H1 (cell line): Measurements from ENCODE around the gene SMPX. TPM values are rescaled to one million over a fixed set of nuclear protein-coding genes. Genes with fewer than 3 reads are reported as not detected.

ENCODE experiments used
- CTCF ChIA-PET: fragments of 300-600 bp; sonication (Branson Sonifier 250); formaldehyde crosslinking; loops from one replicate; lab custom pipeline; 2021; ENCODE audit not compliant: partially characterized antibody; lab: Charles Lee
- POLR2A ChIA-PET: fragments of 300-600 bp; sonication (Branson Sonifier 250); formaldehyde crosslinking; loops from one replicate; lab custom pipeline; 2021; ENCODE audit warnings: inconsistent platforms; ENCODE audit not compliant: partially characterized antibody; lab: Charles Lee
- DNase-seq, 2 experiments: peaks; one replicate each; pipeline versions ENCODE4 v3.0.0 to v3.0.0-alpha.2; 2010 to 2022; ENCODE audit warnings: low spot score in 2 of 2, low read depth in 1 of 2, mixed read lengths in 1 of 2
- FAIRE-seq: peaks from 2 replicates; lab custom pipeline; 2011; peaks lifted over from hg19 to GRCh38; lab: Jason Lieb, UNC
- H2AFZ ChIP-seq: 2 replicates; pipeline ENCODE4 v1.8.1; 2012; ENCODE audit warnings: low read length, inconsistent platforms
- H2AK5ac ChIP-seq: 2 replicates; pipeline ENCODE4 v1.6.1; 2013; ENCODE audit warnings: low read depth, low read length
- H2BK120ac ChIP-seq: replicated peaks from 2 replicates; pipeline ENCODE3; 2013; ENCODE audit warnings: low read depth, low read length, inconsistent platforms
- H2BK12ac ChIP-seq: 2 replicates; pipeline ENCODE4 v1.6.1; 2013; ENCODE audit warnings: low read depth, low read length
- H2BK15ac ChIP-seq: 2 replicates; pipeline ENCODE4 v1.6.1; 2013; ENCODE audit warnings: low read length
- H2BK20ac ChIP-seq: 2 replicates; pipeline ENCODE4 v1.6.1; 2013; ENCODE audit warnings: low read length
- H2BK5ac ChIP-seq: 2 replicates; pipeline ENCODE4 v1.6.1; 2013; ENCODE audit warnings: low read depth, low read length
- H3K14ac ChIP-seq: 2 replicates; pipeline ENCODE4 v1.6.1; 2013; ENCODE audit warnings: inconsistent platforms; ENCODE audit not compliant: insufficient read length
- H3K18ac ChIP-seq: 2 replicates; pipeline ENCODE4 v1.6.1; 2013; ENCODE audit warnings: low read length; ENCODE audit errors: extremely low read depth
- H3K23ac ChIP-seq: 2 replicates; pipeline ENCODE4 v1.6.1; 2013; ENCODE audit warnings: inconsistent platforms; ENCODE audit not compliant: insufficient read length
- H3K23me2 ChIP-seq: 2 replicates; pipeline ENCODE4 v1.6.1; 2013; ENCODE audit warnings: low read depth, low read length
- H3K27ac ChIP-seq: 2 replicates; pipeline ENCODE4 v1.6.1; 2011; ENCODE audit warnings: low read depth, low read length, inconsistent platforms
- H3K27me3 ChIP-seq, 4 experiments: replicated peaks in 1 of 4; 1 replicate in 1 of 4; 2 replicates in 3 of 4; pipeline versions ENCODE4 v1.6.1 to v1.8.1; 2011 to 2013; ENCODE audit warnings: low read length in 3 of 4, mild to moderate bottlenecking in 3 of 4, inconsistent platforms in 2 of 4, mixed read lengths in 2 of 4, moderate library complexity in 1 of 4; ENCODE audit not compliant: control insufficient read depth in 3 of 4, insufficient read depth in 3 of 4; ENCODE audit errors: extremely low read depth in 1 of 4
- H3K36me3 ChIP-seq, 4 experiments: 2 replicates each; pipeline versions ENCODE4 v1.6.1 to v1.8.1; 2011 to 2013; ENCODE audit warnings: mild to moderate bottlenecking in 4 of 4, low read length in 3 of 4, moderate library complexity in 2 of 4, control low read depth in 1 of 4, inconsistent platforms in 1 of 4; ENCODE audit not compliant: insufficient read depth in 4 of 4, control insufficient read depth in 2 of 4
- H3K4ac ChIP-seq: replicated peaks from 2 replicates; pipeline ENCODE3; 2013; ENCODE audit warnings: low read length, low read depth, mixed read lengths, inconsistent platforms; ENCODE audit not compliant: insufficient read length
- H3K4me1 ChIP-seq, 4 experiments: replicated peaks in 1 of 4; 1 replicate in 1 of 4; 2 replicates in 3 of 4; pipeline versions ENCODE4 v1.6.1 to v1.8.1; 2011 to 2013; ENCODE audit warnings: low read length in 3 of 4, inconsistent platforms in 2 of 4, mixed read lengths in 1 of 4; ENCODE audit not compliant: insufficient read depth in 4 of 4, control insufficient read depth in 3 of 4
- H3K4me2 ChIP-seq, 2 experiments: 2 replicates each; pipeline versions ENCODE4 v1.6.1 to v1.8.1; 2011 to 2013; ENCODE audit warnings: low read depth in 2 of 2, low read length in 2 of 2, control low read depth in 1 of 2, inconsistent platforms in 1 of 2, mild to moderate bottlenecking in 1 of 2; ENCODE audit not compliant: insufficient read depth in 1 of 2
- H3K4me3 ChIP-seq, 4 experiments: fragments of 200-600, 300-600 bp in 1 of 4; sonication (generic), shearing (Covaris generic), sonication (Bioruptor Twin) in 1 of 4; 2 replicates each; pipeline versions ENCODE4 v1.5.1 to v1.8.1; 2011 to 2016; ENCODE audit warnings: low read length in 4 of 4, low read depth in 3 of 4, control low read depth in 2 of 4, inconsistent platforms in 2 of 4, mild to moderate bottlenecking in 2 of 4, mixed read lengths in 1 of 4, moderate library complexity in 1 of 4; ENCODE audit not compliant: insufficient read depth in 2 of 4; ENCODE audit errors: extremely low read depth in 1 of 4
- H3K56ac ChIP-seq: replicated peaks from 2 replicates; pipeline ENCODE3; 2013; ENCODE audit warnings: low read depth, mild to moderate bottlenecking, mixed read lengths, low read length, inconsistent platforms; ENCODE audit not compliant: insufficient read length
- H3K79me1 ChIP-seq: 2 replicates; pipeline ENCODE4 v1.6.1; 2013; ENCODE audit warnings: low read depth, low read length, control low read depth
- H3K79me2 ChIP-seq, 2 experiments: 2 replicates each; pipeline versions ENCODE4 v1.6.1 to v1.8.1; 2012 to 2013; ENCODE audit warnings: low read length in 2 of 2, mild to moderate bottlenecking in 2 of 2, inconsistent platforms in 1 of 2; ENCODE audit not compliant: insufficient read depth in 2 of 2, control insufficient read depth in 1 of 2
- H3K9ac ChIP-seq, 4 experiments: replicated peaks in 1 of 4; 1 replicate in 1 of 4; 2 replicates in 3 of 4; pipeline versions ENCODE4 v1.6.1 to v1.8.1; 2011 to 2013; ENCODE audit warnings: low read depth in 3 of 4, low read length in 3 of 4, control low read depth in 2 of 4, mild to moderate bottlenecking in 2 of 4, moderate library complexity in 2 of 4, inconsistent platforms in 1 of 4; ENCODE audit errors: extremely low read depth in 1 of 4
- H3K9me3 ChIP-seq, 2 experiments: 2 replicates each; pipeline versions ENCODE4 v1.6.1 to v1.8.1; 2012 to 2013; ENCODE audit warnings: mild to moderate bottlenecking in 2 of 2, moderate library complexity in 2 of 2, control low read depth in 1 of 2, inconsistent platforms in 1 of 2, low read depth in 1 of 2, low read length in 1 of 2, mixed read lengths in 1 of 2; ENCODE audit not compliant: insufficient read depth in 2 of 2
- H4K20me1 ChIP-seq, 2 experiments: replicated peaks in 1 of 2; 2 replicates each; pipeline versions ENCODE3 to v1.8.1; 2011 to 2013; ENCODE audit warnings: inconsistent platforms in 2 of 2, low read length in 2 of 2, mild to moderate bottlenecking in 1 of 2; ENCODE audit not compliant: insufficient read depth in 2 of 2, control insufficient read depth in 1 of 2
- H4K5ac ChIP-seq: 2 replicates; pipeline ENCODE4 v1.6.1; 2013; ENCODE audit warnings: low read length, low read depth, mixed read lengths, inconsistent platforms; ENCODE audit not compliant: insufficient read length
- H4K8ac ChIP-seq: 2 replicates; pipeline ENCODE4 v1.8.0; 2013; ENCODE audit warnings: mild to moderate bottlenecking, moderate library complexity, low read length, inconsistent platforms; ENCODE audit not compliant: insufficient read depth; ENCODE audit errors: extremely low read depth
- H4K91ac ChIP-seq: replicated peaks from 2 replicates; pipeline ENCODE3; 2013; ENCODE audit warnings: low read length, mixed read lengths, inconsistent platforms; ENCODE audit not compliant: insufficient read length
- ATF2 ChIP-seq: IDR thresholded peaks from 2 replicates; pipeline ENCODE4 v1.6.1; 2012; ENCODE audit warnings: low read length, inconsistent platforms
- E2F6 ChIP-seq: IDR thresholded peaks from 2 replicates; pipeline ENCODE4 v1.6.1; 2012; ENCODE audit warnings: inconsistent platforms
- KDM4A ChIP-seq: IDR thresholded peaks from one replicate; pipeline ENCODE4 v1.7.1; 2012; ENCODE audit warnings: low read depth, mild to moderate bottlenecking, moderate library complexity, low read length, inconsistent platforms; ENCODE audit not compliant: severe bottlenecking
- NRF1 ChIP-seq: IDR thresholded peaks from 2 replicates; pipeline ENCODE4 v1.6.1; 2011; ENCODE audit warnings: mild to moderate bottlenecking, low read depth, low read length, improper control_type of control experiment
- POLR2AphosphoS5 ChIP-seq: IDR thresholded peaks from 2 replicates; pipeline ENCODE4 v1.6.1; 2011; ENCODE audit warnings: low read depth, low read length
- TAF1 ChIP-seq: IDR thresholded peaks from 2 replicates; pipeline ENCODE4 v1.6.1; 2011; ENCODE audit warnings: mild to moderate bottlenecking, low read depth, low read length
- WGBS, 2 experiments: shearing (Covaris generic) in 1 of 2; methylation state at CpG; one replicate each; pipeline versions ENCODE4 v1.1.6 to v1.1.7; 2013 to 2015; ENCODE audit warnings: low lambda C conversion rate in 2 of 2, mixed read lengths in 2 of 2, inconsistent platforms in 1 of 2, low coverage in 1 of 2, missing lambda C conversion rate in 1 of 2; ENCODE audit not compliant: insufficient replicate concordance in 2 of 2, insufficient coverage in 1 of 2, insufficient read length in 1 of 2; ENCODE audit errors: extremely low coverage in 1 of 2, missing lambda C conversion rate in 1 of 2; 5-methylcytosine and 5-hydroxymethylcytosine counted together
- polyA plus RNA-seq, 7 experiments: library from polyadenylated mRNA; depleted of rRNA in 3 of 7; stranded (reverse) in 5 of 7; unstranded in 2 of 7; fragments of >200 nt in 5 of 7; fragments of 200-250 nt in 2 of 7; gene quantifications; 1 replicate in 5 of 7; 2 replicates in 1 of 7; 4 replicates in 1 of 7; pipeline versions ENCODE4 v1.2.1 to v1.2.3, GENCODE V29; 2011 to 2013; ENCODE audit warnings: missing spikeins in 2 of 7, mixed read lengths in 2 of 7
- total RNA-seq: library from RNA; stranded (reverse); fragmentation: NEBNext Ultra II Directional; extraction: Animal tissue kit (Norgen Biotek cat#: 25700); gene quantifications from 2 replicates; pipeline ENCODE4 v1.2.1, GENCODE V29; 2021

Gene SMPX
- total and polyA plus RNA-seq, 2 of the 8 experiments (the other 6 are each of a cell fraction or from before 2014, with no cell fraction given), result not detected

- DNase-seq, result no peak
- POLR2A ChIA-PET, result no interaction called here
- Histone ChIP-seq H2BK12ac (no peak overlapping the region), H4K5ac (no peak overlapping the region), H3K18ac (no peak overlapping the region), H3K4ac (no peak overlapping the region), H2BK120ac (no peak overlapping the region), H2BK5ac (no peak overlapping the region), H3K14ac (no peak overlapping the region), H3K4me1 (no peaks in the 10 kb centered on the region), H3K56ac (no peak overlapping the region), H3K23ac (no peak overlapping the region), H3K27ac (no peak overlapping the region), H2AK5ac (no peak overlapping the region), H3K79me2 (no peaks in the 10 kb centered on the region), H3K79me1 (no peaks in the 10 kb centered on the region), H4K8ac (no peak overlapping the region)
- no peak for TF ChIP-seq TAF1
- no peak for TF ChIP-seq KDM4A
- no peak for TF ChIP-seq E2F6
- no peak for TF ChIP-seq NRF1
- TF ChIP-seq ATF2, result no peak
- TF ChIP-seq POLR2AphosphoS5, result no peak
- TF ChIP-seq, all 59 proteins: peak for 0
- Histone ChIP-seq H2AFZ (no peak overlapping the region), H4K91ac (no peak overlapping the region), H2BK20ac (no peak overlapping the region), H3K4me2 (no peak overlapping the region), H4K20me1 (no peaks in the 10 kb centered on the region), H2BK15ac (no peak overlapping the region), H3K9me3 (no peaks in the 10 kb centered on the region; a peak in 1 of 4 replicates), H3K4me3 (no peak overlapping the region), H3K9ac (no peak overlapping the region), H3K36me3 (no peaks in the 10 kb centered on the region), H3K27me3 (no peaks in the 10 kb centered on the region), H3K23me2 (no peaks in the 10 kb centered on the region)
- FAIRE-seq, result no peak
- whole genome bisulfite sequencing, 2 experiments, result 90% methylated on average over 6 of the region's 6 CpGs; no CpG with 5 or more reads in 1 of the 2 experiments
- CTCF ChIA-PET, result no interaction called here
These were observed 96.6 kb downstream of the SMPX start for GRCh38 chrX:21661316-21661715.
